ENCODE data around the gene ZNF559. TPM values are rescaled to one million over a fixed set of nuclear protein-coding genes. Genes with fewer than 3 reads are reported as not detected.
"Not testable (repeated sequence)": the region's sequence is repeated elsewhere in the genome, so short reads cannot be mapped to it uniquely, and the experiment has no call there.

Gene ZNF559
- 10 to 100 TPM in 1 of 2 donors, 1 to 10 TPM in 1; 9.4 to 13.3 TPM for total RNA-seq

DNA sequence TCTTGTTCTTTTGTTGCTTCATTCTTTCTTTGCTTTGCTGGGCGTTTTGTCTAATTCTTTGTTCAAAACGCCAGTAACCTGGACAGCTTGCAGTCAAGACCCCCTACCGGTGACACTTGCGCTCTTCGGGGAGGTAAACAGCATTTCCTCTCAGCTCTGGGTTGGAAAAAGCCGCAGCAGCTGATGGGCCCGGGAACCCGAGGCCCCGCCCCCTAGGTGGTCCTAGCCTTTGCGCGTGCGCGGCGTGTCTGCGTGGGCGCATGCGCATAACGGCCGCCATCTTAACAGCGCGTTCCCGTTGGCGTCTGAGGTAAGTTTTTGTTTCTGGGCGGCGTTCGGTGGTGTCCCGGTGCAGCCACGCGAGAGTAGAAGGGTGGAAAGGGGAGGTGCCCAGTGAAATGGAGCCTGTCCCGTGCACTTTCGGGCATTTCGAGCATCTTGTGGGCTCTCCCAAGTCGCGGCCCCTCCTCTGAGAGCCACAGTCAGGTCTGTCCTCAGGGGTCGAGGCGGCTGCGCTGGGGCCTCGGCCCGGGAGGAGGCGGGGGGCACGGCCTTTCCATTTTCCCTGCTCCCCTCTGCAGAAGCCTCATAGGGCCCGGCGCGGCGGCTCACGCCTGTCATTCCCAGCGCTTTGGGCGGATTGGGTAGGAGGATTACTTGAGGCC is at the start of gene ZNF559:
Gene ZNF559 (plus strand): TSS at position 261 of the 665 bp plus-strand sequence. CDS start 14,371 bp downstream, outside the sequence.
- peak in 1 of 2 donors; percentile 35 for TF ChIP-seq CTCF (IDR thresholded peaks at IDR 0.05)
- DNase-seq (ENCODE audit: low spot score) = peak; percentile 95
- Histone ChIP-seq H3K27ac (peak within 1 kb of the TSS; percentile 88 to 90), H3K27me3 (no peaks in the 10 kb centered on the region), H3K9me3 (peaks cover 7 to 38% of the 10 kb centered on the region in 2 donors), H3K36me3 (peaks cover 5% of the 10 kb centered on the region), H3K4me1 (peaks cover 0 to 10% of the 10 kb centered on the region in 2 donors), H3K4me3 (peak within 1 kb of the TSS; percentile 55 to 84)

DNA sequence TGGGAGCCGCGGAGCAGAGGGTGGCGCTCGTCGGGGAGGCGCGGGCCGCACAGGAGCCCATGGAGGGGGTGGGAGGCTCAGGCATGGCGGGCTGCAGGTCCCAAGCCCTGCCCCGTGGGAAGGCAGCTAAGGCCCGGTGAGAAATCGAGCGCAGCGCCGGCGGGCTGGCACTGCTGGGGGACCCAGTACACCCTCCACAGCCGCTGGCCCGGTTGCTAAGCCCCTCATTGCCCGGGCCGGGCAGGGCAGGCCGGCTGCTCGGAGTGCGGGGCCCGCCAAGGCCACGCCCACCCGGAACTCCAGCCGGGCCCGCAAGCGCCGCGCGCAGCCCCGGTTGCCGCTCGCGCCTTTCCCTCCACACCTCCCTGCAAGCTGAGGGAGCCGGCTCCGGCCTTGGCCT is 40.5 kb upstream of the ZNF559 start:
- not testable (repeated sequence) for H3K36me3 ChIP-seq; H3K4me1 ChIP-seq; H3K27ac ChIP-seq; H3K27me3 ChIP-seq; DNase-seq (ENCODE audit: low spot score)
- Histone ChIP-seq H3K9me3 (peaks cover under 1 to 26% of the 10 kb centered on the region in 2 donors), H3K4me3 (peak overlapping the region in 1 of 2 donors; percentile 32)

GRCh38 chr19:9289231-9289884 is 34.6 kb upstream of the ZNF559 start:
- TF ChIP-seq CTCF (IDR thresholded peaks at IDR 0.05) = no peak
- no peak overlapping the region for H3K4me3 ChIP-seq
- no peaks in the 10 kb centered on the region for H3K27me3 ChIP-seq
- peaks cover 12% of the 10 kb centered on the region for H3K36me3 ChIP-seq
- no peak overlapping the region for H3K27ac ChIP-seq
- no peak for DNase-seq (ENCODE audit: low spot score)
- H3K4me1 ChIP-seq = no peaks in the 10 kb centered on the region
- peaks cover 30 to 85% of the 10 kb centered on the region in 2 donors for H3K9me3 ChIP-seq

DNA sequence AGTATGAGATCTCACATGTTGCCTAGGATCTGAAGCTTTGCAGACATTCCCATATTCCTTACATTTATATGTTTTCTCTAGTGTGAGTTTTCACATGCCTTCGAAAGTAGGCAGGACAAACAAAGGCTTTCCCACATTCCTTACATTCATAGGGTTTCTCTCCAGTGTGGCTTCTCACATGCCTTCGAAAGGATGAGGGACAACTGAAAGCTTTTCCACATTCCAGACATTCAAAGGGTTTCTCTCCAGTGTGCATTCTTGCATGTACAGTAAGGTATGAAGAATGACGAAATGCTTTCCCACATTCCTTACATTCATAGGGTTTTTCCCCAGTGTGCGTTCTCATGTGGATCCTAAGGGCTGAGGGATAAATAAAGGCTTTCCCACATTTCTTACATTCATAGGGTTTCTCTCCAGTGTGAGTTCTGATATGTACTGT is 28.5 kb upstream of the ZNF559 start:
- H3K27me3 ChIP-seq = no peaks in the 10 kb centered on the region
- H3K27ac ChIP-seq = no peak overlapping the region
- TF ChIP-seq CTCF (IDR thresholded peaks at IDR 0.05) = no peak
- H3K9me3 ChIP-seq = peaks cover 47 to 100% of the 10 kb centered on the region in 2 donors
- H3K36me3 ChIP-seq = peaks cover 65% of the 10 kb centered on the region
- no peak overlapping the region for H3K4me3 ChIP-seq
- DNase-seq (ENCODE audit: low spot score) = no peak
- no peaks in the 10 kb centered on the region for H3K4me1 ChIP-seq

- Histone ChIP-seq H3K4me3 (no peak overlapping the region), H3K4me1 (no peaks in the 10 kb centered on the region), H3K9me3 (peaks cover 54 to 100% of the 10 kb centered on the region in 2 donors), H3K27ac (no peak overlapping the region), H3K36me3 (peaks cover 74% of the 10 kb centered on the region), H3K27me3 (no peaks in the 10 kb centered on the region)
- TF ChIP-seq CTCF (IDR thresholded peaks at IDR 0.05) = no peak
- no peak for DNase-seq (ENCODE audit: low spot score)
Measured at GRCh38 chr19:9296336-9296735, 27.6 kb upstream of the ZNF559 start.

- H3K9me3 ChIP-seq = peaks cover 1 to 22% of the 10 kb centered on the region in 2 donors
Measured at GRCh38 chr19:9306443-9306842, 17.5 kb upstream of the ZNF559 start.

More at GRCh38 chr19:9306443-9306842, 17.5 kb upstream of the ZNF559 start:
- peaks cover 34% of the 10 kb centered on the region for H3K36me3 ChIP-seq
- H3K4me1 ChIP-seq = peaks cover 0 to 15% of the 10 kb centered on the region in 2 donors
- no peak for DNase-seq (ENCODE audit: low spot score)
- TF ChIP-seq CTCF (IDR thresholded peaks at IDR 0.05) = no peak
- H3K4me3 ChIP-seq = no peak overlapping the region
- H3K27me3 ChIP-seq = no peaks in the 10 kb centered on the region
- H3K27ac ChIP-seq = no peak overlapping the region

Data from right atrium auricular region (tissue), 2 donors.